Endothelial cell of umbilical vein (primary cell): ENCODE results near the gene LRP10. TPM values are rescaled to one million over a fixed set of nuclear protein-coding genes. Genes with fewer than 3 reads are reported as not detected.

Experiments
- BruUV-seq: library from RNA; stranded (reverse); fragments of 400-500 nt; replicated peaks from 2 replicates; lab custom pipeline; 2021; lab: Mats Ljungman, UMichigan
- CTCF ChIA-PET: fragments of 300-600, 350-600 bp; sonication (Branson Sonifier 250); formaldehyde crosslinking; loops from one replicate; lab custom pipeline; 2021; ENCODE audit warnings: antibody characterized with exemption, inconsistent platforms; lab: Charles Lee
- POLR2A ChIA-PET: fragments of 300-600, 350-600 bp; sonication (Branson Sonifier 250); formaldehyde crosslinking; loops from one replicate; lab custom pipeline; 2021; ENCODE audit warnings: antibody characterized with exemption, inconsistent platforms; lab: Charles Lee
- DNase-seq: peaks from one replicate; pipeline ENCODE4 v3.0.0-alpha.2; 2011; ENCODE audit warnings: low read depth, low spot score
- FAIRE-seq: peaks from 2 replicates; lab custom pipeline; 2011; peaks lifted over from hg19 to GRCh38; lab: Jason Lieb, UNC
- H2AFZ ChIP-seq: 2 replicates; pipeline ENCODE4 v1.6.0; 2012; ENCODE audit warnings: low read depth, low read length, control low read depth, inconsistent platforms
- H3K27ac ChIP-seq: 2 replicates; pipeline ENCODE4 v1.5.1; 2011; ENCODE audit warnings: low read depth, mild to moderate bottlenecking, control low read depth, low read length, moderate library complexity; ENCODE audit not compliant: insufficient read depth
- H3K27me3 ChIP-seq, 2 experiments: 2 replicates each; pipeline versions ENCODE4 v1.6.0 to v1.6.1; 2011; ENCODE audit warnings: low read length in 2 of 2, mixed read lengths in 1 of 2; ENCODE audit not compliant: control insufficient read depth in 2 of 2, insufficient read depth in 2 of 2
- H3K36me3 ChIP-seq, 2 experiments: 2 replicates in 1 of 2; 3 replicates in 1 of 2; pipeline ENCODE4 v1.5.1; 2011; ENCODE audit warnings: low read length in 2 of 2, mild to moderate bottlenecking in 1 of 2, moderate library complexity in 1 of 2; ENCODE audit not compliant: control insufficient read depth in 2 of 2, insufficient read depth in 2 of 2; ENCODE audit errors: extremely low read depth in 1 of 2
- H3K4me1 ChIP-seq: 3 replicates; pipeline ENCODE4 v1.5.1; 2011; ENCODE audit warnings: mild to moderate bottlenecking, low read length; ENCODE audit not compliant: control insufficient read depth, insufficient read depth; ENCODE audit errors: extremely low read depth
- H3K4me2 ChIP-seq: 2 replicates; pipeline ENCODE4 v1.6.1; 2011; ENCODE audit warnings: low read length, control low read depth, mixed read lengths; ENCODE audit not compliant: insufficient read depth
- H3K4me3 ChIP-seq, 3 experiments: fragments of 200-600 bp in 1 of 3; sonication (generic), shearing (Covaris generic) in 1 of 3; replicated peaks in 1 of 3; 2 replicates each; pipeline ENCODE4 v1.5.1; 2011 to 2016; ENCODE audit warnings: control low read depth in 3 of 3, low read length in 3 of 3, mild to moderate bottlenecking in 2 of 3, inconsistent platforms in 1 of 3, low read depth in 1 of 3, moderate library complexity in 1 of 3; ENCODE audit not compliant: insufficient read depth in 1 of 3
- H3K79me2 ChIP-seq: 2 replicates; pipeline ENCODE4 v1.6.0; 2012; ENCODE audit warnings: low read length, inconsistent platforms; ENCODE audit not compliant: control insufficient read depth, insufficient read depth
- H3K9ac ChIP-seq: replicated peaks from 2 replicates; pipeline ENCODE3; 2011; ENCODE audit warnings: low read length, control low read depth; ENCODE audit not compliant: insufficient read depth; ENCODE audit errors: extremely low read depth
- H3K9me1 ChIP-seq: replicated peaks from 3 replicates; pipeline ENCODE4 v1.6.0; 2011; ENCODE audit warnings: mild to moderate bottlenecking, low read length; ENCODE audit not compliant: control insufficient read depth, insufficient read depth; ENCODE audit errors: extremely low read depth
- H3K9me3 ChIP-seq: replicated peaks from 2 replicates; pipeline ENCODE4 v1.5.1; 2012; ENCODE audit warnings: low read length, inconsistent platforms; ENCODE audit not compliant: control insufficient read depth, insufficient read depth
- H4K20me1 ChIP-seq: replicated peaks from 2 replicates; pipeline ENCODE3; 2011; ENCODE audit warnings: mild to moderate bottlenecking, low read length; ENCODE audit not compliant: control insufficient read depth, insufficient read depth; ENCODE audit errors: extremely low read depth
- EZH2 ChIP-seq: IDR thresholded peaks from 2 replicates; pipeline ENCODE4 v1.6.1; 2012; ENCODE audit warnings: borderline replicate concordance, low read depth, mild to moderate bottlenecking, moderate library complexity, low read length, inconsistent platforms; ENCODE audit not compliant: severe bottlenecking
- FOS ChIP-seq: IDR thresholded peaks from 2 replicates; pipeline ENCODE4 v1.6.1; 2011; ENCODE audit warnings: mild to moderate bottlenecking, low read length, moderate library complexity, borderline replicate concordance; ENCODE audit not compliant: insufficient read depth
- GATA2 ChIP-seq: IDR thresholded peaks from 2 replicates; pipeline ENCODE4 v1.7.0; 2011; ENCODE audit warnings: low read depth, mild to moderate bottlenecking, moderate library complexity, mixed read lengths, low read length; ENCODE audit not compliant: insufficient read length, insufficient read depth
- JUN ChIP-seq: IDR thresholded peaks from 2 replicates; pipeline ENCODE4 v1.6.1; 2011; ENCODE audit warnings: borderline replicate concordance, low read depth; ENCODE audit not compliant: insufficient read length, insufficient read depth
- MYC ChIP-seq: IDR thresholded peaks from one replicate; pipeline ENCODE4 v1.6.1; 2011; ENCODE audit warnings: mild to moderate bottlenecking, low read depth, low read length
- POLR2A ChIP-seq: IDR thresholded peaks from 2 replicates; pipeline ENCODE4 v1.6.1; 2012; ENCODE audit warnings: low read depth, mild to moderate bottlenecking, control low read depth, low read length
- POLR2AphosphoS5 ChIP-seq: IDR thresholded peaks from 2 replicates; pipeline ENCODE4 v1.6.1; 2012; ENCODE audit warnings: low read depth, mild to moderate bottlenecking, control low read depth, low read length, moderate library complexity; ENCODE audit not compliant: insufficient read depth
- dilution Hi-C: fragments of 300-500 bp; cut with MboI; formaldehyde crosslinking; loops from one replicate; pipeline ENCODE4 v1.15.0; 2019; ENCODE audit warnings: low sequenced_read_pairs; ENCODE audit not compliant: extremely low pct_ligation_motif_present
- intact Hi-C: fragments of 100-400 bp; cut with micrococcal nuclease; formaldehyde crosslinking; loops from one replicate; pipeline ENCODE4 v1.10.0; 2022
- polyA plus RNA-seq, 4 experiments: library from polyadenylated mRNA; depleted of rRNA in 3 of 4; stranded (reverse) in 3 of 4; unstranded in 1 of 4; fragments of >200 nt; gene quantifications; 2 replicates each; pipeline versions ENCODE4 v1.2.1 to v1.2.3, GENCODE V29; 2011 to 2012; ENCODE audit warnings: missing spikeins in 1 of 4
- total RNA-seq: library from RNA; stranded (reverse); gene quantifications from 2 replicates; pipeline ENCODE4 v1.2.3, GENCODE V29; 2021
- TF ChIP-seq, protein P1 (sequence below): IDR thresholded peaks from 2 replicates; pipeline ENCODE4 v1.6.1; 2011; ENCODE audit not compliant: insufficient read depth, insufficient read length
- TF ChIP-seq, protein P2 (sequence below), 2 donors: IDR thresholded peaks; 1 replicate in 1 of 2; 2 replicates in 1 of 2; pipeline ENCODE4 v1.5.1; 2011; ENCODE audit warnings: low read length in 2 of 2, mild to moderate bottlenecking in 2 of 2, moderate library complexity in 2 of 2, control low read depth in 1 of 2, inconsistent platforms in 1 of 2, low read depth in 1 of 2; ENCODE audit not compliant: insufficient read depth in 1 of 2; ENCODE audit errors: extremely low read depth in 1 of 2

LRP10 gene
- total and polyA plus RNA-seq, 2 donors (not counting 3 experiments of a cell fraction or from before 2014, with no cell fraction given): 123 to 157 TPM

DNA sequence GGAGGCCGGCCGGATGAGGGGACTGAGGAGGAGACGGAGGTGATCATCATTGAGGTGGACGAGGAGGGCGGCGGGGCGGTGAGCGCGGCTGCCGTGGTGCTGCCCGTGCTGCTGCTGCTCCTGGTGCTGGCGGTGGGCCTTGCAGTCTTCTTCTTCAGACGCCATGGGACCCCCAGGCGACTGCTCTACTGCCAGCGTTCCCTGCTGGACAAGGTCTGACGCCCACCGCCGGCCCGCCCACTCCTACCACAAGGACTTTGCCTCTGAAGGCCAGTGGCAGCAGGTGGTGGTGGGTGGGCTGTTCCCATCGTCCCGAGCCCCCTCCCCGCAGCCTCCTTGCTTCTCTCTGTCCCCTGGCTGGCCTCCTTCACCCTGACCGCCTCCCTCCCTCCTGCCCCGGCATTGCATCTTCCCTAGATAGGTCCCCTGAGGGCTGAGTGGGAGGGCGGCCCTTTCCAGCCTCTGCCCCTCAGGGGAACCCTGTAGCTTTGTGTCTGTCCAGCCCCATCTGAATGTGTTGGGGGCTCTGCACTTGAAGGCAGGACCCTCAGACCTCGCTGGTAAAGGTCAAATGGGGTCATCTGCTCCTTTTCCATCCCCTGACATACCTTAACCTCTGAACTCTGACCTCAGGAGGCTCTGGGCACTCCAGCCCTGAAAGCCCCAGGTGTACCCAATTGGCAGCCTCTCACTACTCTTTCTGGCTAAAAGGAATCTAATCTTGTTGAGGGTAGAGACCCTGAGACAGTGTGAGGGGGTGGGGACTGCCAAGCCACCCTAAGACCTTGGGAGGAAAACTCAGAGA lies 25.5 kb upstream of the LRP10 start:
- Histone ChIP-seq H3K9me1 (no peaks in the 10 kb centered on the region), H4K20me1 (no peaks in the 10 kb centered on the region), H3K9me3 (no peaks in the 10 kb centered on the region), H2AFZ (no peak overlapping the region), H3K79me2 (peaks cover 52% of the 10 kb centered on the region), H3K27me3 (no peaks in the 10 kb centered on the region), H3K27ac (peak overlapping the region; percentile 29), H3K36me3 (peaks cover 36 to 56% of the 10 kb centered on the region in 2 experiments), H3K9ac (no peak overlapping the region), H3K4me1 (peaks cover 58% of the 10 kb centered on the region), H3K4me2 (no peak overlapping the region), H3K4me3 (no peak overlapping the region)
- dilution Hi-C loops (no loop called here), intact Hi-C loops (no loop called here)
- TF ChIP-seq POLR2A: no peak
- no peak for TF ChIP-seq GATA2
- TF ChIP-seq EZH2: no peak
- DNase-seq: no peak
- POLR2A ChIA-PET: no interaction called here
- CTCF ChIA-PET: interaction anchor here (1.6 to 10.2 kb wide), 2 partner anchors 10 to 23 kb away, joined by 5 to 214 read pairs; partner anchors contain the start of genes MMP14 and MRPL52
- peak; percentile 35 for FAIRE-seq
- TSS peak; percentile 25 for BruUV-seq

DNA sequence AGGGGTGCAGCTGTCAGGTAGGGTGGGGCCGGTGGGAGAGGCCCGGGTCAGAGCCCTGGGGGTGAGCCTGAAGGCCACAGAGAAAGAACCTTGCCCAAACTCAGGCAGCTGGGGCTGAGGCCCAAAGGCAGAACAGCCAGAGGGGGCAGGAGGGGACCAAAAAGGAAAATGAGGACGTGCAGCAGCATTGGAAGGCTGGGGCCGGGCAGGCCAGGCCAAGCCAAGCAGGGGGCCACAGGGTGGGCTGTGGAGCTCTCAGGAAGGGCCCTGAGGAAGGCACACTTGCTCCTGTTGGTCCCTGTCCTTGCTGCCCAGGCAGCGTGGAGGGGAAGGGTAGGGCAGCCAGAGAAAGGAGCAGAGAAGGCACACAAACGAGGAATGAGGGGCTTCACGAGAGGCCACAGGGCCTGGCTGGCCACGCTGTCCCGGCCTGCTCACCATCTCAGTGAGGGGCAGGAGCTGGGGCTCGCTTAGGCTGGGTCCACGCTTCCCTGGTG lies 24.7 kb upstream of the LRP10 start:
- BruUV-seq: no TSS peak

More for the DNA sequence above, 24.7 kb upstream of the LRP10 start:
- dilution Hi-C loops (no loop called here), intact Hi-C loops (no loop called here)
- Histone ChIP-seq H3K9ac (no peak overlapping the region), H3K4me1 (peaks cover 62% of the 10 kb centered on the region), H3K9me3 (no peaks in the 10 kb centered on the region), H3K36me3 (peaks cover 33 to 48% of the 10 kb centered on the region in 2 experiments), H3K27ac (peak overlapping the region; percentile 29), H3K27me3 (no peaks in the 10 kb centered on the region), H3K4me3 (no peak overlapping the region), H3K9me1 (no peaks in the 10 kb centered on the region), H4K20me1 (no peaks in the 10 kb centered on the region), H3K79me2 (peaks cover 43% of the 10 kb centered on the region), H2AFZ (no peak overlapping the region), H3K4me2 (no peak overlapping the region)
- DNase-seq (no peak), FAIRE-seq (peak; percentile 24)
- TF ChIP-seq JUN (no peak), MYC (no peak), FOS (no peak), POLR2A (no peak), GATA2 (no peak), EZH2 (no peak), POLR2AphosphoS5 (no peak)
- TF ChIP-seq, protein P1, sequence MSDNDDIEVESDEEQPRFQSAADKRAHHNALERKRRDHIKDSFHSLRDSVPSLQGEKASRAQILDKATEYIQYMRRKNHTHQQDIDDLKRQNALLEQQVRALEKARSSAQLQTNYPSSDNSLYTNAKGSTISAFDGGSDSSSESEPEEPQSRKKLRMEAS: no peak
- TF ChIP-seq, protein P2, sequence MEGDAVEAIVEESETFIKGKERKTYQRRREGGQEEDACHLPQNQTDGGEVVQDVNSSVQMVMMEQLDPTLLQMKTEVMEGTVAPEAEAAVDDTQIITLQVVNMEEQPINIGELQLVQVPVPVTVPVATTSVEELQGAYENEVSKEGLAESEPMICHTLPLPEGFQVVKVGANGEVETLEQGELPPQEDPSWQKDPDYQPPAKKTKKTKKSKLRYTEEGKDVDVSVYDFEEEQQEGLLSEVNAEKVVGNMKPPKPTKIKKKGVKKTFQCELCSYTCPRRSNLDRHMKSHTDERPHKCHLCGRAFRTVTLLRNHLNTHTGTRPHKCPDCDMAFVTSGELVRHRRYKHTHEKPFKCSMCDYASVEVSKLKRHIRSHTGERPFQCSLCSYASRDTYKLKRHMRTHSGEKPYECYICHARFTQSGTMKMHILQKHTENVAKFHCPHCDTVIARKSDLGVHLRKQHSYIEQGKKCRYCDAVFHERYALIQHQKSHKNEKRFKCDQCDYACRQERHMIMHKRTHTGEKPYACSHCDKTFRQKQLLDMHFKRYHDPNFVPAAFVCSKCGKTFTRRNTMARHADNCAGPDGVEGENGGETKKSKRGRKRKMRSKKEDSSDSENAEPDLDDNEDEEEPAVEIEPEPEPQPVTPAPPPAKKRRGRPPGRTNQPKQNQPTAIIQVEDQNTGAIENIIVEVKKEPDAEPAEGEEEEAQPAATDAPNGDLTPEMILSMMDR (IDR thresholded peaks at IDR 0.05; ENCODE audit: extremely low read depth in 1 of 2, insufficient read depth in 1 of 2, low read depth in 1 of 2, low read length in 2 of 2): no peak
- ChIA-PET CTCF (interaction anchor here (1.6 to 10.2 kb wide), 5 partner anchors 11 to 276 kb away, joined by 5 to 313 read pairs (median 17); partner anchors contain the start of genes MMP14 and MRPL52), POLR2A (no interaction called here)
